H1 (cell line): ENCODE measurements around the gene MYLK2. TPM values are rescaled to one million over a fixed set of nuclear protein-coding genes. Genes with fewer than 3 reads are reported as not detected.

Source experiments
- BCL11A ChIP-seq, 2 experiments: IDR thresholded peaks; one replicate each; pipeline ENCODE4 v1.6.1; 2011; ENCODE audit warnings: low read depth in 2 of 2, low read length in 2 of 2, mild to moderate bottlenecking in 2 of 2
- CHD1 ChIP-seq: IDR thresholded peaks from 2 replicates; pipeline ENCODE4 v1.6.1; 2012; ENCODE audit warnings: low read depth, low read length, improper control_type of control experiment
- RAD21 ChIP-seq, 2 experiments: IDR thresholded peaks in 1 of 2; conservative IDR thresholded peaks in 1 of 2; 2 replicates each; pipeline ENCODE4 v1.6.1; 2011; ENCODE audit warnings: low read depth in 2 of 2, low read length in 2 of 2, improper control_type of control experiment in 1 of 2, inconsistent platforms in 1 of 2, mild to moderate bottlenecking in 1 of 2, moderate library complexity in 1 of 2
- SP4 ChIP-seq: IDR thresholded peaks from 2 replicates; pipeline ENCODE4 v1.6.1; 2012; ENCODE audit warnings: low read length, inconsistent platforms
- SRF ChIP-seq: IDR thresholded peaks from 2 replicates; pipeline ENCODE4 v1.6.1; 2011; ENCODE audit warnings: mild to moderate bottlenecking, low read depth, low read length, moderate library complexity
- ZNF274 ChIP-seq: IDR thresholded peaks from 2 replicates; pipeline ENCODE4 v1.7.0; 2012; ENCODE audit warnings: low read length, borderline replicate concordance; ENCODE audit errors: extremely low read depth
- polyA plus RNA-seq, 7 experiments: library from polyadenylated mRNA; depleted of rRNA in 3 of 7; stranded (reverse) in 5 of 7; unstranded in 2 of 7; fragments of >200 nt in 5 of 7; fragments of 200-250 nt in 2 of 7; gene quantifications; 1 replicate in 5 of 7; 2 replicates in 1 of 7; 4 replicates in 1 of 7; pipeline versions ENCODE4 v1.2.1 to v1.2.3, GENCODE V29; 2011 to 2013; ENCODE audit warnings: missing spikeins in 2 of 7, mixed read lengths in 2 of 7
- total RNA-seq: library from RNA; stranded (reverse); fragmentation: NEBNext Ultra II Directional; extraction: Animal tissue kit (Norgen Biotek cat#: 25700); gene quantifications from 2 replicates; pipeline ENCODE4 v1.2.1, GENCODE V29; 2021
- TF ChIP-seq, protein P1 (sequence below): fragments of 300-600 bp; sonication (generic); IDR thresholded peaks from 2 replicates; pipeline ENCODE4 v1.7.1; 2012; ENCODE audit warnings: low read length, moderate library complexity, mild to moderate bottlenecking, inconsistent platforms; ENCODE audit not compliant: insufficient replicate concordance
- TF ChIP-seq, protein P2 (sequence below): IDR thresholded peaks from 2 replicates; pipeline ENCODE4 v1.6.1; 2012; ENCODE audit warnings: low read length, inconsistent platforms

The MYLK2 gene
- total and polyA plus RNA-seq, 2 of the 8 experiments (the other 6 are each of a cell fraction or from before 2014, with no cell fraction given) = 0.22 to 0.26 TPM

- TF ChIP-seq, protein P1, sequence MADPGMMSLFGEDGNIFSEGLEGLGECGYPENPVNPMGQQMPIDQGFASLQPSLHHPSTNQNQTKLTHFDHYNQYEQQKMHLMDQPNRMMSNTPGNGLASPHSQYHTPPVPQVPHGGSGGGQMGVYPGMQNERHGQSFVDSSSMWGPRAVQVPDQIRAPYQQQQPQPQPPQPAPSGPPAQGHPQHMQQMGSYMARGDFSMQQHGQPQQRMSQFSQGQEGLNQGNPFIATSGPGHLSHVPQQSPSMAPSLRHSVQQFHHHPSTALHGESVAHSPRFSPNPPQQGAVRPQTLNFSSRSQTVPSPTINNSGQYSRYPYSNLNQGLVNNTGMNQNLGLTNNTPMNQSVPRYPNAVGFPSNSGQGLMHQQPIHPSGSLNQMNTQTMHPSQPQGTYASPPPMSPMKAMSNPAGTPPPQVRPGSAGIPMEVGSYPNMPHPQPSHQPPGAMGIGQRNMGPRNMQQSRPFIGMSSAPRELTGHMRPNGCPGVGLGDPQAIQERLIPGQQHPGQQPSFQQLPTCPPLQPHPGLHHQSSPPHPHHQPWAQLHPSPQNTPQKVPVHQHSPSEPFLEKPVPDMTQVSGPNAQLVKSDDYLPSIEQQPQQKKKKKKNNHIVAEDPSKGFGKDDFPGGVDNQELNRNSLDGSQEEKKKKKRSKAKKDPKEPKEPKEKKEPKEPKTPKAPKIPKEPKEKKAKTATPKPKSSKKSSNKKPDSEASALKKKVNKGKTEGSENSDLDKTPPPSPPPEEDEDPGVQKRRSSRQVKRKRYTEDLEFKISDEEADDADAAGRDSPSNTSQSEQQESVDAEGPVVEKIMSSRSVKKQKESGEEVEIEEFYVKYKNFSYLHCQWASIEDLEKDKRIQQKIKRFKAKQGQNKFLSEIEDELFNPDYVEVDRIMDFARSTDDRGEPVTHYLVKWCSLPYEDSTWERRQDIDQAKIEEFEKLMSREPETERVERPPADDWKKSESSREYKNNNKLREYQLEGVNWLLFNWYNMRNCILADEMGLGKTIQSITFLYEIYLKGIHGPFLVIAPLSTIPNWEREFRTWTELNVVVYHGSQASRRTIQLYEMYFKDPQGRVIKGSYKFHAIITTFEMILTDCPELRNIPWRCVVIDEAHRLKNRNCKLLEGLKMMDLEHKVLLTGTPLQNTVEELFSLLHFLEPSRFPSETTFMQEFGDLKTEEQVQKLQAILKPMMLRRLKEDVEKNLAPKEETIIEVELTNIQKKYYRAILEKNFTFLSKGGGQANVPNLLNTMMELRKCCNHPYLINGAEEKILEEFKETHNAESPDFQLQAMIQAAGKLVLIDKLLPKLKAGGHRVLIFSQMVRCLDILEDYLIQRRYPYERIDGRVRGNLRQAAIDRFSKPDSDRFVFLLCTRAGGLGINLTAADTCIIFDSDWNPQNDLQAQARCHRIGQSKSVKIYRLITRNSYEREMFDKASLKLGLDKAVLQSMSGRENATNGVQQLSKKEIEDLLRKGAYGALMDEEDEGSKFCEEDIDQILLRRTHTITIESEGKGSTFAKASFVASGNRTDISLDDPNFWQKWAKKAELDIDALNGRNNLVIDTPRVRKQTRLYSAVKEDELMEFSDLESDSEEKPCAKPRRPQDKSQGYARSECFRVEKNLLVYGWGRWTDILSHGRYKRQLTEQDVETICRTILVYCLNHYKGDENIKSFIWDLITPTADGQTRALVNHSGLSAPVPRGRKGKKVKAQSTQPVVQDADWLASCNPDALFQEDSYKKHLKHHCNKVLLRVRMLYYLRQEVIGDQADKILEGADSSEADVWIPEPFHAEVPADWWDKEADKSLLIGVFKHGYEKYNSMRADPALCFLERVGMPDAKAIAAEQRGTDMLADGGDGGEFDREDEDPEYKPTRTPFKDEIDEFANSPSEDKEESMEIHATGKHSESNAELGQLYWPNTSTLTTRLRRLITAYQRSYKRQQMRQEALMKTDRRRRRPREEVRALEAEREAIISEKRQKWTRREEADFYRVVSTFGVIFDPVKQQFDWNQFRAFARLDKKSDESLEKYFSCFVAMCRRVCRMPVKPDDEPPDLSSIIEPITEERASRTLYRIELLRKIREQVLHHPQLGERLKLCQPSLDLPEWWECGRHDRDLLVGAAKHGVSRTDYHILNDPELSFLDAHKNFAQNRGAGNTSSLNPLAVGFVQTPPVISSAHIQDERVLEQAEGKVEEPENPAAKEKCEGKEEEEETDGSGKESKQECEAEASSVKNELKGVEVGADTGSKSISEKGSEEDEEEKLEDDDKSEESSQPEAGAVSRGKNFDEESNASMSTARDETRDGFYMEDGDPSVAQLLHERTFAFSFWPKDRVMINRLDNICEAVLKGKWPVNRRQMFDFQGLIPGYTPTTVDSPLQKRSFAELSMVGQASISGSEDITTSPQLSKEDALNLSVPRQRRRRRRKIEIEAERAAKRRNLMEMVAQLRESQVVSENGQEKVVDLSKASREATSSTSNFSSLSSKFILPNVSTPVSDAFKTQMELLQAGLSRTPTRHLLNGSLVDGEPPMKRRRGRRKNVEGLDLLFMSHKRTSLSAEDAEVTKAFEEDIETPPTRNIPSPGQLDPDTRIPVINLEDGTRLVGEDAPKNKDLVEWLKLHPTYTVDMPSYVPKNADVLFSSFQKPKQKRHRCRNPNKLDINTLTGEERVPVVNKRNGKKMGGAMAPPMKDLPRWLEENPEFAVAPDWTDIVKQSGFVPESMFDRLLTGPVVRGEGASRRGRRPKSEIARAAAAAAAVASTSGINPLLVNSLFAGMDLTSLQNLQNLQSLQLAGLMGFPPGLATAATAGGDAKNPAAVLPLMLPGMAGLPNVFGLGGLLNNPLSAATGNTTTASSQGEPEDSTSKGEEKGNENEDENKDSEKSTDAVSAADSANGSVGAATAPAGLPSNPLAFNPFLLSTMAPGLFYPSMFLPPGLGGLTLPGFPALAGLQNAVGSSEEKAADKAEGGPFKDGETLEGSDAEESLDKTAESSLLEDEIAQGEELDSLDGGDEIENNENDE = no peak
- 0 out of 4 replicates have a peak, but pooled peaks of 1 of the 2 experiments have one; percentile 4 for TF ChIP-seq RAD21 (IDR thresholded peaks at IDR 0.05 in 1 of 2, conservative IDR thresholded peaks at IDR 0.05 in 1 of 2; ENCODE audit: low read depth in 2 of 2, low read length in 2 of 2)
- TF ChIP-seq BCL11A (IDR thresholded peaks at IDR 0.05; ENCODE audit: low read depth in 2 of 2, low read length in 2 of 2) = no peak
- no peak for TF ChIP-seq ZNF274
- TF ChIP-seq, protein P2, sequence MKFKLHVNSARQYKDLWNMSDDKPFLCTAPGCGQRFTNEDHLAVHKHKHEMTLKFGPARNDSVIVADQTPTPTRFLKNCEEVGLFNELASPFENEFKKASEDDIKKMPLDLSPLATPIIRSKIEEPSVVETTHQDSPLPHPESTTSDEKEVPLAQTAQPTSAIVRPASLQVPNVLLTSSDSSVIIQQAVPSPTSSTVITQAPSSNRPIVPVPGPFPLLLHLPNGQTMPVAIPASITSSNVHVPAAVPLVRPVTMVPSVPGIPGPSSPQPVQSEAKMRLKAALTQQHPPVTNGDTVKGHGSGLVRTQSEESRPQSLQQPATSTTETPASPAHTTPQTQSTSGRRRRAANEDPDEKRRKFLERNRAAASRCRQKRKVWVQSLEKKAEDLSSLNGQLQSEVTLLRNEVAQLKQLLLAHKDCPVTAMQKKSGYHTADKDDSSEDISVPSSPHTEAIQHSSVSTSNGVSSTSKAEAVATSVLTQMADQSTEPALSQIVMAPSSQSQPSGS = no peak
- no peak; the same call in 1 of the 2 replicates for TF ChIP-seq SRF
- TF ChIP-seq CHD1 = no peak
- peak; percentile 77 for TF ChIP-seq SP4
Observed at GRCh38 chr20:31861385-31862156, 42.4 kb downstream of the MYLK2 start (continued).
